ACHN (cell line): ENCODE data around the gene FERMT3.
A peak's percentile ranks its signal among the peaks of the same experiment; 100 is the strongest.

Experiments used
- DNase-seq: peaks from one replicate; pipeline ENCODE4 v3.0.0-alpha.2; 2015
- in situ Hi-C: cut with HindIII; loops from 2 replicates; pipeline ENCODE4 v1.10.0; 2017; ENCODE audit warnings: low sequenced_read_pairs, low pct_ligation_motif_present, low pct_unique_long_range_greater_than_20kb

Gene FERMT3

DNA sequence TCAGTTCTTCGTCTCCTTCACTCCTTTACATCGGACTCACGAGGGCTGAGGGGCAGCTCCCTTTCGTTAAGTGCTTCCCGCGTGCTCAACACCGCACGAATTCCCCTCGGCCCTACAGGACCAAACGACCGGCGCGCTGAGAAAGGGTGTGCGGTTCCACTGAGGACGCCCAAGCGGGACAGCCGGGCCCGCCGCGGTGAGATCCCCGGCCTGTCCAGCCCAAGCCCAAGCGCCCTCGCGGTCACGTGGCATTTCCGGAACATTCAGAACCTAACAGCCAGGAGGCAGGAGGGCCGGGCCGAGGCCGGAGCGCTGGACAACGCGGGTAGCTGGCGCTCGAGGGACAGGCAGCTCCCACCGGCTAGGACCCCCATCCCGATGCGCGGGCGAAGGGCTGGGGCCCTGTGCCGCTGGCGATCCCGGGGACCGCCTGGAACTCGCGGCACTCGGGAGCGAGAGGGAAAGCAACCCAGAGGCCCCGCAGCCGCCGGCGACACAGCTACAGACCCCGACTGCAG, 21.3 kb upstream of the FERMT3 start:
- in situ Hi-C loops: no loop called here
- peak; percentile 80 for DNase-seq

DNA sequence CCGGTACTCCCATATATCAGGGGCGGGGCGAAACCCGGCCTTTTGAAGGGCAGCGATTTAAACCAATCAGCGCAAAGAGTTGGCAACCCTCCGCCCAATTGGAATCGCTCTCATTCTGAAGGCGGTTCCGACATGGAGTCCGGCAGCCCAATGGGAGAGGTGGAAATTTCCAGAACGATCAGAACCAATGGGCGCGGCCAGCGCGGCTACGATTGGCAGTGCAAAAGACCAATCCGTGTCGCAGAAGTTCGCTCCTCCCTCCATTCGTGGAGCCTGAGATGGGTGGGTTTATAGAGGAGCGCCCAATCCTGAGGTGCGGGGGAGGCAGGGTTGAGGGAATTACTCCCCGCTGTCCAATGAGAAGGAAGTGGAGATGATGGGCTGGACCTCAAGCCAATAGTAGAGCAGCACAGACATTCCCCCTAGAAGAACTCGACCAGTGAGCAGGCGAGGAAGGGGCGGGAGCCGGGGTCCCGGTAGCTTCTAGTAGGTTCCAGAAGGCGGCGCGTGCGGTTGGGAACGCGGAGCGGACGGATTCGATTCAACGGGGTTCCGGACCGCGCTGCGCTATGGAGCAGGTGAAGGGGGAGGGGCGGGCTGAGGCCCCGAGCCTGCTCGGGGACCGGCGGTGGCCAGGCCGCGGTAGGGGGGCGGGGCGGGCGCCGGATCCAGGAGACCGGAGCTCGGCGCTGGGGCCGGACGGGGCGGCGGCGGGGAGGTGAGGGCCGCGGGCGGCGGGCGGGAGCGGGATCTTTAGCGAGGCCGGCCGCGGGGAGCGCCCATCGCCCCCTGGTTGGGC, 20.6 kb upstream of the FERMT3 start, which contains the start of gene STIP1:
STIP1 (plus strand) TSS at position 479 of the 799 bp plus-strand sequence; CDS start at position 570, 91 bp downstream.
- peak; percentile 99 for DNase-seq
- in situ Hi-C loops: no loop called here

DNA sequence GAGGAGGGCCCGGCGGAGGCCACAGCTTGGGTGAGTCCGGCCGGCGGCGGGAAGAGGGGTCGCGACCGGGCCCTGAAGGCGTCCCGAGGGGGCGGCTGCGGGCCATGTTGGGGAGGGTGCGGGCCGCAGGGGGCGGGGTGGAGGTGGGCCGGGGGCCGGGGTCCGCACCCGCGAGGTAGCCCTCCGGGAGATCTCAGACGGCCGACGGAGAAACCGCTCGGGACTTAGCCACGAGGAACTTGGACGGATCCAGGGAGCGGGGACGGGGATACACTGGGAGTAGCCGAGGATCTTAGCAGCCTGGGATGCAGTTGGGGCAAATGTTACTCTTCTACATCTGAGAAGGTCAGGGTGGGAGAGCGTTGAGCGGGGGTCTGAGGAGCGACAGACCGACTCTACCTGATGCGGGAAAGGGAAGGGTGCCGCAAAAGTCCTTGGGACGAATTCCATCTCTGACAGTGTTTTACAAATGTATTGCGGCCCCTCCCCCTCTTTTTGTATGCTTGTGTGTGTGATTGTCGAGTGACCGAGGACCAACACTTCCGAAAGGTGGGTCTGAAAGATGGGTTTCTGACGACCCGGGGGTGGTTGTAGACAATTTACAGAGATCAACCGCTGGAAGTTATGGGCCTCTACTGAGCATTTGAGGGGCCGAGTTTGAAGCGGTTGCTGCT, 19.9 kb upstream of the FERMT3 start:
- in situ Hi-C loops: no loop called here
- no peak for DNase-seq

DNA sequence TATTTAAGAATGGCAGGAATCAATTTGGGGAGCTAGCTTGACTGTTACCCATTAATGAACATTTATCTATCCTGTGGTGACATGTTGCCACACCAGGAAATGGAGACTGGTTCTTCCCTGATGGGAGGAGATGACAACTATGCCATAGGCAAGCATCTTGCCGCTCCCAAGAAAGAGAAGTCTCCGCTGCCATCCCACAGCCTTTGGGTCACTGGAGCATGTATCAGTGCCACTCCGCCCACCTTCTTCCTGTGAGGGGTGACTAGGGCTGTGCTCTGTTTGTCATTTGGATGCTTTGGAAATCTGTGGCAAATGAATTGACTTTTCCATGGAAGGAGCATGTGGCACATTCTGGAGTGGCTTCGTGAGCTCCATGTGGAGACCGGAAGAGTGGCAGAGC, 14.1 kb upstream of the FERMT3 start:
- in situ Hi-C loops: no loop called here
- DNase-seq: no peak

DNA sequence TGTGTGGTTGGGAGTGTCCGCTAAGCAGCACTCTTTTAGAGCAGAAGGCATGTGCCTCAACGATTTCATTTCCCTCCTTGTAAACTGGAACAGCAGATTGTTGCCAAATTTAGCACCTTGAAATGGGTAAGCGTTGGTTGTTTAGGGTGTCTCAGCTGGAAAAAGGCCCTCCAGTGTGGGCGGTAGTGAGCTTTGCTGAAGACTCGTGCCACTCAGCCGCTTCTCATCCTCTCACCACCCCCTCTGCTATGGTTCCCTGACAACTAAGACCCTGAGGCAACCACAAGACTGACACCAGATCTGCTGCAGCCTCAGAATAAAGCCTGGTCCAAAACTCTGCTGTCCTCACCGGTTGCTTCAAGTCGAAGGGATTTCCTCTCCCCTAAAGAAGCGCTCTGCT, 9.9 kb upstream of the FERMT3 start:
- in situ Hi-C loops: no loop called here

DNA sequence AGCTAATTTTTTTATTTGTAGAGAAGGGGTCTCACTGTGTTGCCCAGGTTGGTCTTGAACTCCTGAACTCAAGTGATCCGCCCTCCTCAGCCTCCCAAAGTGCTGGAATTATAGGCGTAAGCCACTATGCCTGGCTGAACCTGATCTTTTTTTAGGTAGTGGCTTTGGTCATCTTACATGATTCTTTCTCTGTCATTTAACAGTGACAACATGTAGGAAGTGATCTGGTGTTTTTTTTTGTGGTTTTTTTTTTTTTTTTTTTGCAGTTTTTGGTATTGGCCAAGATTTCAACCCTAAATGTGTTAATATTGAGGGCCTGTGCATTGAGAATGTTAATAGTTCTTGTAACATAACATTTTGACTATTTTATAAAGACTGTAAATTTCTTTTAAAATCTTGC, 8.0 kb upstream of the FERMT3 start:
- in situ Hi-C loops: no loop called here

More for the DNA sequence above, 9.9 kb upstream of the FERMT3 start:
- DNase-seq: no peak

DNA sequence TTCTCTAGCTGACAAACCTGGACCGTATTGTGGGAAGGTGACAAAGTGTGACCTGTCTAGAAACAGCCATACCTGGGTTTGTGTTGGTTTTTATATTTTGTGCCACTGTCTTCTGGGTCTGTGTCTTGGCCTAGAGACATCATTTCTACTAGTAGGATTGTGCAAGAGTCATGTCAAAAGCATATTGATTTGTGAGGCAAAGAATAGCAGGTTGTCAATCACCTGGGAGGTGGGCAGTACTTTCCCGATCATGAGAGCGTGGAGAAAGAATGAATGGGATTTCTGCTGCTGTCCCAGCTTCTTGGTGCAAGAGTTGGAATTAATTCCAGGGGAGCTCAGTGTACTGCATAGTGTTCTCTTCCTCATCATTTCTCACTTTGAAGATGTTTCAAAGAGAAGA, 5.0 kb upstream of the FERMT3 start:
- in situ Hi-C loops: no loop called here
- no peak for DNase-seq

More for the DNA sequence above, 8.0 kb upstream of the FERMT3 start:
- no peak for DNase-seq

DNA sequence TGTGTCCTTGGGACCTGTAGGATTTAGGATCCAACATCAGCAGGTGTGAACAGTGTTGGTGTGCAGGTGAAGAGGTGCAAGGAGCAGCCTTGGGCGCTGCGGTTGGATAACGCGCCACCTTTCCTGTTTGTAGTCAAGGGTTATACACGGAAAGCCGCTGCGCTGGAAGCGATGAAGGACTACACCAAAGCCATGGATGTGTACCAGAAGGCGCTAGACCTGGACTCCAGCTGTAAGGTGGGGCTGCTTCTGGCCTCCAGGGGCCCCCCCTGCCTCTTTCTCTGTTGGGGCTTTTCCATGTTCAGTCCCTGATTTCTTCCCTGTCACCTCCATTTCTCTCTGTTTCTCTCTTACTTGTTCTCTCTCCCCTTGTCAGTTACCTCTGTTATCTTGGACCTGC, 3.5 kb upstream of the FERMT3 start:
- in situ Hi-C loops: no loop called here

DNA sequence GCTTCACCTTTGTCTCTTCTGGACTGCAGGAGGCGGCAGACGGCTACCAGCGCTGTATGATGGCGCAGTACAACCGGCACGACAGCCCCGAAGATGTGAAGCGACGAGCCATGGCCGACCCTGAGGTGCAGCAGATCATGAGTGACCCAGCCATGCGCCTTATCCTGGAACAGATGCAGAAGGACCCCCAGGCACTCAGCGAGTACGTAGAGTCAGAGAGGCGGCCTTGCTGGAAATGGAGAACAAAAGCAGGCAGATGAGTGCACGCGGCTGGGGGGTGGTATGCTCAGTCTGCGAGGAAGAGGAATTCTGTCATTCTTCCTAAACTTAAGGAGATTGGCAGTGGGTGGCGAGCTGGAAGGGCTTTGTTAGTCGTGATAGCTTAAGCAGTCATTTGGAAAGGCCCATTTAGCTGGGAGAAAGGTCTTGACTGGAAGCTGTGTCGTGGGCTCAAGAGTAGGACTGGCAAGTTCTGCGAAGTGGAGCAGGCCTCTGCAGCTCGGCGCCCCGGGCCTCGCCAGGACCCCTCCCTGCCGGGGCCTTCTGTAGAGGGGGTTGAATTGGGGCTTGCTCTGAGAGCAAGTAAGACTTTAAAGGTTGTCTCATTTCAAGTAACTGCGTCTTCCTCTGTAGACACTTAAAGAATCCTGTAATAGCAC, 3.0 kb upstream of the FERMT3 start:
- DNase-seq: no peak
- in situ Hi-C loops: no loop called here

More for the DNA sequence above, 3.5 kb upstream of the FERMT3 start:
- no peak for DNase-seq

DNA sequence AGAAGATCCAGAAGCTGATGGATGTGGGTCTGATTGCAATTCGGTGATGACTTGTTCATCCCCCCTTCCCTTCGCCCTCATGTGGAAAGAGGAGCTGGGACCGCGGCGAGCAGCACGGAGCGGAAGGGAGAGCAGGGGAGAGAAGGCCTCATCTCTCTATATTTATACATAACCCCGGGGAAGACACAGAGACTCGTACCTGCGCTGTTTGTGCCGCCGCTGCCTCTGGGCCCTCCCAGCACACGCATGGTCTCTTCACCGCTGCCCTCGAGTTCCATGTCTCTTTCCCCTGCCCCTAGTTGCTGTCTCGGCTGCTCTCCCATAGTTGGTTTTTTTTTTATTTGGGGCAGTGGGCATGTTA, 2.5 kb upstream of the FERMT3 start:
- no peak for DNase-seq
- in situ Hi-C loops: no loop called here

DNA sequence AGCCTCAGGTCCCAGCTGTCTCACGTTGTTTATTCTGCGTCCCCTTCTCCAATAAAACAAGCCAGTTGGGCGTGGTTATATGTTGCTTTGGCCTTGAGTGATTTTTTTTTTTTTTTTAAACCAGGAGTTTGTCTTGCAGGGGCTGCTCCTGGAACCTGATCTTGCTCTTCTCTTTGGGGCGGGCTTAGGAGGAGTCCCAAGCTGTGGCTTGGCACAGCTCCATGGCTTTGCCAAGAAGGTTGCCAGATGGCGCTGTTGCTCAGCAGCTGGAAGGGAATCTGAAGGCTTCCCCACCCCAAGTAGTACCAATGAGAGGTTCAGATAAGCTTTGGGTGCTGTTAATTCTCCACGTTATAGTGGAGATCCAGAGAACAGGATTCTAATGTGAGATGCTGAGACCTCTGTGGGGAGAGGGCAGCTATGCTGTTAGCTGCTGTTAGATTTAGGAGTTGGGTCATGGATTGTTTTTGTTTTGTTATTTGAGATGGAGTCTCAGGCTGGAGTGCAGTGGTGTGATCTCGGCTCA, 2.0 kb upstream of the FERMT3 start:
- DNase-seq: peak; percentile 88
- in situ Hi-C loops: no loop called here

DNA sequence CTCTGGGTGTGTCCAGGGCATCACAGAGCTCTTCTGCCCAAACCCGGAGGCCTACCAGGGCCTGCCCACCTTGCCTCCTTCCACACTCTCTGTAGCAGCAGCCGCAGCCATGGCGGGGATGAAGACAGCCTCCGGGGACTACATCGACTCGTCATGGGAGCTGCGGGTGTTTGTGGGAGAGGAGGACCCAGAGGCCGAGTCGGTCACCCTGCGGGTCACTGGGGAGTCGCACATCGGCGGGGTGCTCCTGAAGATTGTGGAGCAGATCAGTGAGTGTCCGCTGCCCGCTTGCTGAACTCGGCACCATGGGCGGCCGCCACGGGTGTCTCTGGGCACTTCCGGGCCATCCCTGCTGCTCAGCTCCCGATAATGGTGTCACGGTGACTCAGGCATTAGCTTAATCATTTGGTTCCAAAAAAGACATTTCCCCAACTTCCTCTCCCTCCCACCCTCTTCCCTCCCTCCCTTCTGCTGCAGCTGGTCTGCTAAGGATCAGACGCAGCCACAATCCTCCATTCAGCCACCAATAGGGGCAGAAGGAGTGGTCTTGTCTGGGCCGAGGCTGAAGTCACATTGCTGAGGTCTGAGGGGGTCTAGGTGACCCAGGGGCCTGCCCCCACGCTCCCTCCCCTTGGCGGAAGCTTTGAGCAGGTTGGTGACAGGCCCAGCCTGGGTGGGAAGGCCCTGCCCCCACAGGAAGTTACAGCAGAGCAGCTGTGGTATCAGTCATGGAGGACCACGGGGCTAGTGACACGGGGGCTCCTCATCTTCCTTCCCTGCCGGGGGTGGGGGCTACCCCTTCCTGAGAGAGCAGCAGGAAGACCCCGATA, 950 bp downstream of the FERMT3 start:
- in situ Hi-C loops: no loop called here
- DNase-seq: no peak

DNA sequence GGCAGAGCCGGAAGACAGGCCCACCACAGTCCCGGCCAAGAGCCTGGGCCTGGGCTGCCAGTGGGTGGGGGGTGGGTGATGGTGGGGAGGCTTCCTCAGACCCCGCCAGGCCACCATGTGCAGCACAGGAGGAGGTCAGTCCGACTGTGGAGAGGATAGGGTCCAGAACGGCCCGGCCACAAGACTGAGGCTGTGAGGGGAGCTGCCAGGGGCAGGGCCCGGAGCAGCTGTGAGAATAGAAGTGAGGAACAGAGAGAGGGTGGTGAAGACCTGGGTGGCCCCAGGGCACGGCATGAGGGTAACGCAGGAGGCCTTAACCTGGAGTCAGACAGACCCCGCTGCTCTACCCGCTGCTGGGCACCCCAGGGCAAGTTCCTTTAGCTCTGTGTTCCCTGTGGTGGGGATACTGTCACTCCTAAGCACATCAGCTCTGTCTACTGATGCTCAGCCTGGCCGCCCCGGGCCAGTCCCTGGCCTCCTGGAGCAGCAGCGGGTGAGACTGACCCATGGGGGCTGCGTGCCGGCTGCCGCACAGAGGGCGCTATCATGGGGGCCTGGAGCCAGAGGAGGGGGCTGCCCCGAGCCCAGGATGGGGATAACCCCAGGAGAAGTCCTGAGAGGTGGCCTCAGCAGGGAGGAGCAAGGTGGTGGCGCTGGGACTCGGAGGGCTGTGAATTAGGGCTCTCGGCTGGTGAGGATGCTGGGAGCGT, 1.7 kb downstream of the FERMT3 start:
- in situ Hi-C loops: no loop called here
- DNase-seq: no peak

DNA sequence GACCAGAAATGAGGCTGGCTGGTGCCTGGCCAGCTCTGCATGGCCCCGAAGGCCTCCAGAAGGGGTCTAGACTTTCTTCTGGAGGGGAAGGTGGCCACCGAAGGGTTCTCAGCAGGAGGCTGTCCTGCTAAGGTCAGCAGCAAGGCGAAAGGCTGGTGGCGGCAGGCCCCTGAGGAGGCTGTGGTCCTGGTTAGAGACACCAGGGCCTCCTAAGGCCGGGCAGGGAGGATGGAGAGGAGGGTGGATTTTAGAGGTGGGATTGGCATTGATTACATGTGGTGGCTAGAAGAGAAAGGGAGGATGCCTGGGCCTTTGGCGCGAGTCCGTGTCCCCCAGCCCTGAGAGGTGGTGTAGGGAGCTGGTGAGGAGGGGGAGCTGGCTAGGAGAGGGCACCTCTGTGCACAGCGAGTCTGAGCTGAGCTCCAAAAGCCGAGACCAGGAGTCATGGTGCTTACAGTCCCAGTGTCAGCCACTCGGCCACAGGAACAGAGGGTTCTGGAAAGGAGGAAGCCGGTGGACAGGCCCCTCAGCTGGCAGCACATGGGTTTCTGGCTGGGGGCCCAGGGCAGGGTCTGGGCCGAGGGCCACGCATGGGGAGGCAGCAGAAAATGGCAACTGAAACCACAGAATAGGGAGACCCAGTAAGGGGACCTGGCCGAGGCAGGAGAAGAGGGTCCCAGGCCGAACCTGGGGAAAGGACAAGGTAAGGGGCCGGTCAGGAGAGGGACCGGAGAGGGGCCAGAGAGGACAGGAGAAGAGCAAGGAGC, 2.5 kb downstream of the FERMT3 start:
- in situ Hi-C loops: no loop called here

DNA sequence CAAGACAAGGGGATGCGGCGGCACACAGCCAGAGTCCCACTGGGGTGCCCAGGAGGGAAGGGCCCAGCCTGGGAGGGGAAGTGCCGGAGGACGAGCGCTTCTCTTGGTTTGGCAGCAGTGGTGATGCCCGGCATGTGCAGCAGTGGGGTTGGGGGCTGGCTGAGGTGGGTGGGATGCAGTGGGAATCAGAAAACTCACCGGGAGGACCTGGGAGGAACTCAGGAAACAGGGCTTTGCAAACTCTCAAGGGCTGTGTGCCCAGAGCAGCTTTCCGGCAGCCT, 3.0 kb downstream of the FERMT3 start:
- DNase-seq: no peak
- in situ Hi-C loops: no loop called here

More for the DNA sequence above, 2.5 kb downstream of the FERMT3 start:
- no peak for DNase-seq

DNA sequence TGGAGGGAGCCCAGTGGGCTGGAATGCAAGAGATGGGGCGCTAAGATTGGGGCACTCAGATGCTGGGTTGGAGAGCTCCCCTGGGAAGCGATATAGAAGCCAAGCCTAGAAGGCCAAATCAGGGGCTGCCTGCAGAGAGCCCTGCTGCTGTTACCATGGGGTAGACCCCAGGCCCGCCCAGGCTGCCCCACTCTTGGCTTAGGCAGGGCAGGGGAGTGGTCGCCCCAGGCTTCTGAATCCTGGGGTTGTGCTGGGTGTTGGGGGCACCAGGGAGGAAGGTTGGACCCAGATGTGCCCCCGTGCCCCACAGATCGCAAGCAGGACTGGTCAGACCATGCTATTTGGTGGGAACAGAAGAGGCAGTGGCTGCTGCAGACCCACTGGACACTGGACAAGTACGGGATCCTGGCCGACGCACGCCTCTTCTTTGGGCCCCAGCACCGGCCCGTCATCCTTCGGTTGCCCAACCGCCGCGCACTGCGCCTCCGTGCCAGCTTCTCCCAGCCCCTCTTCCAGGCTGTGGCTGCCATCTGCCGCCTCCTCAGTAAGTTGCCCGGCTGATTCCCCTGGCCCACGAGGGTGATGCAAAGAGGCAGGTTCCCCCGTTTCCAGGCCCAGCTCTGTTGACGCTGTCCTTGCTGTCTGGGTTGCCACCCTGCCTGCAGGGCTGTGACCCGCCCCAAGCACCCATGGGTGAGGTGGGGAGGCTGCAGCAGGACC, 3.9 kb downstream of the FERMT3 start:
- in situ Hi-C loops: no loop called here

More for the DNA sequence above, 3.9 kb downstream of the FERMT3 start:
- DNase-seq: no peak
